Neural cell (in vitro differentiated cells): ENCODE results near the gene SFXN2.

Experiments
- EZH2 ChIP-seq: fragments of 200-600, 300-800 bp; shearing (Covaris generic), sonication (generic); IDR thresholded peaks from 2 replicates; pipeline ENCODE4 v1.6.1; 2014; ENCODE audit warnings: antibody characterized with exemption, low read length, borderline replicate concordance, mild to moderate bottlenecking; ENCODE audit not compliant: insufficient read depth, poor library complexity, severe bottlenecking
- MXI1 ChIP-seq: fragments of 450-650 bp; conservative IDR thresholded peaks from 2 replicates; pipeline ENCODE4 v1.6.1; 2014; ENCODE audit warnings: antibody characterized with exemption, mild to moderate bottlenecking; ENCODE audit not compliant: poor library complexity, severe bottlenecking
- POLR2AphosphoS5 ChIP-seq: IDR thresholded peaks from 2 replicates; pipeline ENCODE4 v1.6.1; 2012
- RAD21 ChIP-seq: fragments of 450-650 bp; conservative IDR thresholded peaks from 2 replicates; pipeline ENCODE4 v1.6.1; 2014; ENCODE audit warnings: antibody characterized with exemption, mild to moderate bottlenecking, moderate library complexity
- TAF1 ChIP-seq: IDR thresholded peaks from 2 replicates; pipeline ENCODE4 v1.6.1; 2012; ENCODE audit warnings: low read depth
- TF ChIP-seq, protein P1 (sequence below): fragments of 450-650 bp; IDR thresholded peaks from 2 replicates; pipeline ENCODE4 v1.5.1; 2014; ENCODE audit warnings: antibody characterized with exemption, mild to moderate bottlenecking, moderate library complexity; ENCODE audit not compliant: poor library complexity, severe bottlenecking
- TF ChIP-seq, protein P2 (sequence below): IDR thresholded peaks from 2 replicates; pipeline ENCODE4 v1.6.1; 2012; ENCODE audit warnings: borderline replicate concordance

DNA sequence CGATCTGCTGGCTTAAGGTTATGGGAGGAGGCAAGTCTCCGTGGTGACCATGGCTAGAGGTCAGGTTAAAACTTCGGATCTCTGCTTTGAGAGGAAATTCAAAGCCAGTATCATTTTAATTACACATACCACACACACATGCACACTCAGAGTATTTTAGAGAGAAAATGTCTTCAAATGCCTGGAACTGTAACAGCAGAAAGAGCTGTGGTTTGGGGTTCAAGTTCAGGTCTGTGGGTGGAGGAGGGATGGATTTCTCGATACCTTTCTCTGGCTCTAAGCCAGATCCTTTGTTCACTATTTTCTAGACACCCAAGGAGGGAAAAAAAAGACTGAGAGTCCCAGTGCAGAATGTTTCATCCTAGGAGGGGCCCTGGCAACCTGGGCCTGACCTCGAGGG is 32.7 kb upstream of the SFXN2 start:
- TF ChIP-seq TAF1 (no peak), MXI1 (no peak), EZH2 (no peak), POLR2AphosphoS5 (no peak), RAD21 (no peak)
- TF ChIP-seq, protein P1, sequence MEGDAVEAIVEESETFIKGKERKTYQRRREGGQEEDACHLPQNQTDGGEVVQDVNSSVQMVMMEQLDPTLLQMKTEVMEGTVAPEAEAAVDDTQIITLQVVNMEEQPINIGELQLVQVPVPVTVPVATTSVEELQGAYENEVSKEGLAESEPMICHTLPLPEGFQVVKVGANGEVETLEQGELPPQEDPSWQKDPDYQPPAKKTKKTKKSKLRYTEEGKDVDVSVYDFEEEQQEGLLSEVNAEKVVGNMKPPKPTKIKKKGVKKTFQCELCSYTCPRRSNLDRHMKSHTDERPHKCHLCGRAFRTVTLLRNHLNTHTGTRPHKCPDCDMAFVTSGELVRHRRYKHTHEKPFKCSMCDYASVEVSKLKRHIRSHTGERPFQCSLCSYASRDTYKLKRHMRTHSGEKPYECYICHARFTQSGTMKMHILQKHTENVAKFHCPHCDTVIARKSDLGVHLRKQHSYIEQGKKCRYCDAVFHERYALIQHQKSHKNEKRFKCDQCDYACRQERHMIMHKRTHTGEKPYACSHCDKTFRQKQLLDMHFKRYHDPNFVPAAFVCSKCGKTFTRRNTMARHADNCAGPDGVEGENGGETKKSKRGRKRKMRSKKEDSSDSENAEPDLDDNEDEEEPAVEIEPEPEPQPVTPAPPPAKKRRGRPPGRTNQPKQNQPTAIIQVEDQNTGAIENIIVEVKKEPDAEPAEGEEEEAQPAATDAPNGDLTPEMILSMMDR, result no peak
- TF ChIP-seq, protein P2, sequence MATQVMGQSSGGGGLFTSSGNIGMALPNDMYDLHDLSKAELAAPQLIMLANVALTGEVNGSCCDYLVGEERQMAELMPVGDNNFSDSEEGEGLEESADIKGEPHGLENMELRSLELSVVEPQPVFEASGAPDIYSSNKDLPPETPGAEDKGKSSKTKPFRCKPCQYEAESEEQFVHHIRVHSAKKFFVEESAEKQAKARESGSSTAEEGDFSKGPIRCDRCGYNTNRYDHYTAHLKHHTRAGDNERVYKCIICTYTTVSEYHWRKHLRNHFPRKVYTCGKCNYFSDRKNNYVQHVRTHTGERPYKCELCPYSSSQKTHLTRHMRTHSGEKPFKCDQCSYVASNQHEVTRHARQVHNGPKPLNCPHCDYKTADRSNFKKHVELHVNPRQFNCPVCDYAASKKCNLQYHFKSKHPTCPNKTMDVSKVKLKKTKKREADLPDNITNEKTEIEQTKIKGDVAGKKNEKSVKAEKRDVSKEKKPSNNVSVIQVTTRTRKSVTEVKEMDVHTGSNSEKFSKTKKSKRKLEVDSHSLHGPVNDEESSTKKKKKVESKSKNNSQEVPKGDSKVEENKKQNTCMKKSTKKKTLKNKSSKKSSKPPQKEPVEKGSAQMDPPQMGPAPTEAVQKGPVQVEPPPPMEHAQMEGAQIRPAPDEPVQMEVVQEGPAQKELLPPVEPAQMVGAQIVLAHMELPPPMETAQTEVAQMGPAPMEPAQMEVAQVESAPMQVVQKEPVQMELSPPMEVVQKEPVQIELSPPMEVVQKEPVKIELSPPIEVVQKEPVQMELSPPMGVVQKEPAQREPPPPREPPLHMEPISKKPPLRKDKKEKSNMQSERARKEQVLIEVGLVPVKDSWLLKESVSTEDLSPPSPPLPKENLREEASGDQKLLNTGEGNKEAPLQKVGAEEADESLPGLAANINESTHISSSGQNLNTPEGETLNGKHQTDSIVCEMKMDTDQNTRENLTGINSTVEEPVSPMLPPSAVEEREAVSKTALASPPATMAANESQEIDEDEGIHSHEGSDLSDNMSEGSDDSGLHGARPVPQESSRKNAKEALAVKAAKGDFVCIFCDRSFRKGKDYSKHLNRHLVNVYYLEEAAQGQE, result no peak
